ENCODE data around the gene CREB5. TPM values are rescaled to one million over a fixed set of nuclear protein-coding genes. Genes with fewer than 3 reads are reported as not detected.
"Not testable (repeated sequence)": the region's sequence is repeated elsewhere in the genome, so short reads cannot be mapped to it uniquely, and the experiment has no call there.

CREB5 gene
- total RNA-seq, 1 experiment from 2014 or later: 0.49 TPM

- TF ChIP-seq SP1 (IDR thresholded peaks at IDR 0.05; ENCODE audit: low read depth) (no peak), YY1 (IDR thresholded peaks at IDR 0.05; ENCODE audit: extremely low read depth, insufficient replicate concordance, low read depth, low read length) (no peak), ZNF274 (IDR thresholded peaks at IDR 0.05; ENCODE audit: low read depth, low read length) (no peak), POLR2AphosphoS5 (IDR thresholded peaks at IDR 0.05; ENCODE audit: low read depth, low read length) (no peak), CTCF (IDR thresholded peaks at IDR 0.05 in 2 of 3, conservative IDR thresholded peaks at IDR 0.05 in 1 of 3; ENCODE audit: borderline replicate concordance in 1 of 3, insufficient read depth in 1 of 3, low read depth in 2 of 3, low read length in 2 of 3) (no peak), EGR1 (IDR thresholded peaks at IDR 0.05; ENCODE audit: low read depth) (no peak)
- POLR2A ChIA-PET: no interaction called here
- no peak for ATAC-seq
- RAD21 ChIA-PET (ENCODE audit: low non-redundant PET in 1 of 2, low total read pairs in 2 of 2, uncharacterized antibody in 2 of 2, unreplicated experiment in 2 of 2): no interaction called here
- no peaks in the 10 kb centered on the region for H4K20me1 ChIP-seq (ENCODE audit: insufficient read depth)
- no peaks in the 10 kb centered on the region for H3K36me3 ChIP-seq (ENCODE audit: control insufficient read depth in 1 of 2, insufficient read depth in 2 of 2, low read length in 2 of 2)
- H3K9me2 ChIP-seq (ENCODE audit: insufficient read depth): no peaks in the 10 kb centered on the region
- H3K4me2 ChIP-seq (ENCODE audit: low read length): no peak overlapping the region
- H3K9me3 ChIP-seq (ENCODE audit: control insufficient read depth in 1 of 2, insufficient read depth in 1 of 2, low read depth in 1 of 2, low read length in 2 of 2): no peaks in the 10 kb centered on the region
- no peak overlapping the region for H3K27ac ChIP-seq (ENCODE audit: low read depth, low read length)
- CTCF ChIA-PET: interaction anchor here (0.8 kb wide), 1 partner anchor 15 kb away, joined by 3 read pairs; no protein-coding TSS in a partner anchor
- no TSS peak for BruUV-seq (replicated peaks)
- no peaks in the 10 kb centered on the region for H3K79me2 ChIP-seq (ENCODE audit: insufficient read depth, low read length)
- intact Hi-C loops (cut with micrococcal nuclease): no loop called here
- H3K9ac ChIP-seq (ENCODE audit: low read length): no peak overlapping the region
- H3K4me1 ChIP-seq (ENCODE audit: control insufficient read depth in 1 of 2, insufficient read depth in 2 of 2, low read length in 2 of 2): no peaks in the 10 kb centered on the region
- DNase-seq (ENCODE audit: low read depth, low spot score): no peak
- peaks cover 77% of the 10 kb centered on the region for H3K27me3 ChIP-seq (ENCODE audit: insufficient read depth, low read length)
- no peak overlapping the region for H2AFZ ChIP-seq (ENCODE audit: low read depth, low read length, poor library complexity, severe bottlenecking)
- H3K4me3 ChIP-seq (replicated peaks in 1 of 2; ENCODE audit: low read depth in 1 of 2, low read length in 2 of 2): no peak overlapping the region
These were observed 139.0 kb downstream of the CREB5 start for GRCh38 chr7:28551331-28551730.

- H3K4me1 ChIP-seq (ENCODE audit: control insufficient read depth in 1 of 2, insufficient read depth in 2 of 2, low read length in 2 of 2); H3K27ac ChIP-seq (ENCODE audit: low read depth, low read length); H3K4me3 ChIP-seq (replicated peaks in 1 of 2; ENCODE audit: low read depth in 1 of 2, low read length in 2 of 2); POLR2A ChIA-PET; BruUV-seq (replicated peaks); H3K79me2 ChIP-seq (ENCODE audit: insufficient read depth, low read length); H3K9me2 ChIP-seq (ENCODE audit: insufficient read depth); H4K20me1 ChIP-seq (ENCODE audit: insufficient read depth); H3K9me3 ChIP-seq (ENCODE audit: control insufficient read depth in 1 of 2, insufficient read depth in 1 of 2, low read depth in 1 of 2, low read length in 2 of 2); RAD21 ChIA-PET (ENCODE audit: low non-redundant PET in 1 of 2, low total read pairs in 2 of 2, uncharacterized antibody in 2 of 2, unreplicated experiment in 2 of 2); H3K4me2 ChIP-seq (ENCODE audit: low read length); H3K9ac ChIP-seq (ENCODE audit: low read length); DNase-seq (ENCODE audit: low read depth, low spot score); H2AFZ ChIP-seq (ENCODE audit: low read depth, low read length, poor library complexity, severe bottlenecking); H3K36me3 ChIP-seq (ENCODE audit: control insufficient read depth in 1 of 2, insufficient read depth in 2 of 2, low read length in 2 of 2); ATAC-seq; intact Hi-C loops (cut with micrococcal nuclease): not testable (repeated sequence)
- CTCF ChIA-PET: interaction anchor here (0.8 kb wide), 1 partner anchor 15 kb away, joined by 3 read pairs; no protein-coding TSS in a partner anchor
- H3K27me3 ChIP-seq (ENCODE audit: insufficient read depth, low read length): peaks cover 82% of the 10 kb centered on the region
These were observed 139.4 kb downstream of the CREB5 start for GRCh38 chr7:28551766-28552165.
